ENCODE results near the gene GCHFR.
A peak's percentile ranks its signal among the peaks of the same experiment; 100 is the strongest.

- TF ChIP-seq, protein P1, sequence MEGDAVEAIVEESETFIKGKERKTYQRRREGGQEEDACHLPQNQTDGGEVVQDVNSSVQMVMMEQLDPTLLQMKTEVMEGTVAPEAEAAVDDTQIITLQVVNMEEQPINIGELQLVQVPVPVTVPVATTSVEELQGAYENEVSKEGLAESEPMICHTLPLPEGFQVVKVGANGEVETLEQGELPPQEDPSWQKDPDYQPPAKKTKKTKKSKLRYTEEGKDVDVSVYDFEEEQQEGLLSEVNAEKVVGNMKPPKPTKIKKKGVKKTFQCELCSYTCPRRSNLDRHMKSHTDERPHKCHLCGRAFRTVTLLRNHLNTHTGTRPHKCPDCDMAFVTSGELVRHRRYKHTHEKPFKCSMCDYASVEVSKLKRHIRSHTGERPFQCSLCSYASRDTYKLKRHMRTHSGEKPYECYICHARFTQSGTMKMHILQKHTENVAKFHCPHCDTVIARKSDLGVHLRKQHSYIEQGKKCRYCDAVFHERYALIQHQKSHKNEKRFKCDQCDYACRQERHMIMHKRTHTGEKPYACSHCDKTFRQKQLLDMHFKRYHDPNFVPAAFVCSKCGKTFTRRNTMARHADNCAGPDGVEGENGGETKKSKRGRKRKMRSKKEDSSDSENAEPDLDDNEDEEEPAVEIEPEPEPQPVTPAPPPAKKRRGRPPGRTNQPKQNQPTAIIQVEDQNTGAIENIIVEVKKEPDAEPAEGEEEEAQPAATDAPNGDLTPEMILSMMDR (IDR thresholded peaks at IDR 0.05 in 2 of 3, conservative IDR thresholded peaks at IDR 0.05 in 1 of 3; ENCODE audit: borderline replicate concordance in 1 of 3, insufficient read depth in 1 of 3, low read depth in 2 of 3, low read length in 2 of 3) = peak in 2 of 3 experiments; percentile 3 to 15; a peak in 1 of 6 replicates
- TF ChIP-seq POLR2A (IDR thresholded peaks at IDR 0.05; ENCODE audit: borderline replicate concordance, extremely low read depth, insufficient read depth, insufficient read length) (no peak), SIN3A (IDR thresholded peaks at IDR 0.05; ENCODE audit: low read depth) (no peak)
- TF ChIP-seq, protein P2, sequence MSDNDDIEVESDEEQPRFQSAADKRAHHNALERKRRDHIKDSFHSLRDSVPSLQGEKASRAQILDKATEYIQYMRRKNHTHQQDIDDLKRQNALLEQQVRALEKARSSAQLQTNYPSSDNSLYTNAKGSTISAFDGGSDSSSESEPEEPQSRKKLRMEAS (IDR thresholded peaks at IDR 0.05) = no peak
Measured at GRCh38 chr15:40743921-40744814, 19.7 kb upstream of the GCHFR start.

All from HCT116 (cell line).